Measurements from ENCODE around the gene MYOM1.
"Not testable (repeated sequence)": the region's sequence is repeated elsewhere in the genome, so short reads cannot be mapped to it uniquely, and the experiment has no call there.

The MYOM1 gene

DNA sequence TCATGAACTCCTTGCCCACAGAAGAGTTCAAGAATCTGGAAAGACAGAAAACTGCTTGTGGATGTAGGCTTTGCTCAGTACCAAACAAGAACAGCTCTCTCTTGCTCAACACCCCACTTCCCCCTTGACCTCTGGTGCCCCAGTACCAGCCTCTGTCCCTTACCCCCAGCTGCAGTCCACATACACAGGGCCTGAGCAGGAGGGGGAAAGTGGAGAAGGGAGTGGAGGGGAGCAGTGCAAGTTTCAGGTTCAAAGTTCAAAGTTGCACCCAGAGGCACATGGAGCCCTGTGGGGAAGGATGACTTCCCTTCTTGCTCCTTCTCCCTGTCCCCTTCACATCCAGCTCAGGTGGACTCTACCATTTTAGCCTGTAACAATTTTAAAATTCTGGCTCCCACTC lies 145.7 kb downstream of the MYOM1 start:
- no peak for DNase-seq

DNA sequence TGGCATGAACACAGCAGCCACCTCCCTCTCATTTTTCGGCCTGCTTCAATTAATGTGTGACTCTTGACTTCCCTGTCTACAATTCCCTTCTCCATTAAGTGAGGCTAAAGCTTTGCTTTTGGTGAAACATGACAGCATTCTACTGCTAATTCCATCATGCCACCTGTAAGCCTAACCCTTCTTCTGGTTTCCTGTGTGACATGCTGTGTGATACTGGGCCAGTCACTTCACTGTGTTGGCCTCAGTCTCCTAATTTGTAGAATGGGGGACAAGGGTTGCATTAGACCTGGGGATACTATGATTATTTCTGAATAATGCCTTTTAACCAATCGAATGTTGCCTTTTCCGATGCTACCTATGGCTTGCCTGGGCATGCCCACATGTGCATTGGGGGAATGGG lies 146.4 kb downstream of the MYOM1 start:
- not testable (repeated sequence) for DNase-seq

DNA sequence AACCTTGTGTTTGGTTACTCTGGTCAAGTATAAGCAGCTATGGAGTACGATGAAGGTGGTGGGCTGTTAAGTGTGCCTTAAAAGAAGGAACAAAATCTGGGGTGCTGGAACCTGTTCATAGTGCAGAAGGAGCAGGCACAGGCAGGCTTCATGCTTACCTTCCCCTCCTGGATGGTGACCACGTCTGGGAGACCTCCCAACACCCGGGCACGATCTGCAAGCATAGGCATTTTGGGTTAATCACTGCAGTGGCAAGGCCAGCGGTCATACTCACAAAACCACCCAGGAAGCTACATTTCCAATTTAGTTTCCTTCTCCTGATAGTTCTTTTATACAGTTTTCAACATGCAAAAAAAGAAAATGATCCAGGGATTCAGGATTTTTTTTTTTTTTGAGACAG lies 148.1 kb downstream of the MYOM1 start:
- no peak for DNase-seq

DNA sequence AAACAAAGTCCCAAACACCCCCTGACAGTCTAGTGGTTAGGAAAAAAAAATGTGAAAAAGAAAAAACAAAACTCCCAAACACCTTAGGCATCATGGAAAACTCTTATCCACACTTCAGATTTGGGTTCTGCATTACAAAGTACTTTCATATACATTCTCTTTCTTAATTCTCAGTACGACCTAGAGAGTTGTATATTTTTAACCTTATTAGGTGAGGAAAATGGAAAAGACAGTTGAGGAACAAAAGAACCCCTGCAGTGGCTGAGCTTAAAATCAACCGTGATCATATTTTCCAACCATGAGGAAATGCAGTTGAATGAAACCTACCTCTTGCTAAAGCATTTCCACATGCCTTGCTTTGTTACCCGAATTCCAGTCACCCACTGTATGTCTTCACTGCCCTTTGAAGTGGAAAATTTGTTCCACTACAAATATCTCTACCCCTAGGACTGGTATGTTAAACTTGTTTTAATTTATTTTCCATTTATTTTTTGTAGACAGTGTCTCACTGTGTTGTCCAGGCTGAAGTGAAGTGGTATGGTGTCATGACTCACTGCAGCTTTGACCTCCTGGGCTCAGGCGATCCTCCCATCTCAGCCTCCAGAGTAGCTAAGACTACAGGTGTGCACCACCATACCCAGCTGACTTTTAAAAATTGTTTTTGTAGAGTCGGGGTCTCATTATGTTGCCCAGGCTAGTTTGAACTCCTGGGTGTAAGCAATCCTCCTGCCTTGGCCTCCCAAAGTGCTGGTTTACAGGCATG lies 149.9 kb downstream of the MYOM1 start:
- DNase-seq, result no peak

DNA sequence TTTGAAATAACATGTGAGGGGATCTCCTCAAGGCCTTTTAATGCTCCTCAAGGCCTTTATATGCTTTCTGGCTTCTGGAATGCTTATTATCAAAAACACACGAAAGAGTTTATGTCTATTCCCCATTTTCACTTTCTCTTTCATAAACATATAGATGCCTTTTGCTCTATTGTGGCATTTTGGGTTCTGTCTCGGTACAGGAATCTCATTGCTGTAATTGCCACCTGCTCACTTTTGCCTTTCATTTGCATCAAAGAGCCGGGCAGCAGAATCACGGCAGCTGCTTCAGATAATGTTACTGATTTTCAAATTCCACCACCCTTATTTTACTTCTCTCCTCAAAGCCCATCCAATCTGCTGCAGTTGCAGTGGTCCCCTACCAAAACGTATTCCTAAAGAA lies 152.0 kb downstream of the MYOM1 start:
- no peak for DNase-seq

DNA sequence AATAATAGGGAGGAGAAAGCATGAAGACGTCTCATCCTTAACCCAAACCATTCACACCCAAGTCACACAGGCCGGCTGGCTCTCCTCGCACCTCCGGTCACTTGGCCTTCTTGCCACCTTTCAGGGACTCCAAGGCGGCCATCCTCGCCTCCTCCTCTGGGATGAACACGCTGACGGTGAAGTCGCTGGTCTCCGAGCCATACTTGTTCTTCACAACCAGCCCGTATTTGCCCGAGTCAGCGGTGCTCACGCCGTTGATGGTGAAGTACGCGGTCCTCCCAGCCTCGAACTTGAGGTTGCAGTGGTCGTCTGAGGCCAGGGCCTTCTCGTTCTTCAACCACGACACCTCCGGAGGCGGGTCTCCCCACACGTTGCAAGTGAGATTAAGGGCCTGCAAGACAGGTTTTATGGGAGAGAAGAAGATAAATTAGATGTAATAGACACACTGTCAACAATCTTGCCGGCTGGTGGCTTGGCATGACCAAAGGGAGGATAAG lies 152.6 kb downstream of the MYOM1 start:
- no peak for DNase-seq

DNA sequence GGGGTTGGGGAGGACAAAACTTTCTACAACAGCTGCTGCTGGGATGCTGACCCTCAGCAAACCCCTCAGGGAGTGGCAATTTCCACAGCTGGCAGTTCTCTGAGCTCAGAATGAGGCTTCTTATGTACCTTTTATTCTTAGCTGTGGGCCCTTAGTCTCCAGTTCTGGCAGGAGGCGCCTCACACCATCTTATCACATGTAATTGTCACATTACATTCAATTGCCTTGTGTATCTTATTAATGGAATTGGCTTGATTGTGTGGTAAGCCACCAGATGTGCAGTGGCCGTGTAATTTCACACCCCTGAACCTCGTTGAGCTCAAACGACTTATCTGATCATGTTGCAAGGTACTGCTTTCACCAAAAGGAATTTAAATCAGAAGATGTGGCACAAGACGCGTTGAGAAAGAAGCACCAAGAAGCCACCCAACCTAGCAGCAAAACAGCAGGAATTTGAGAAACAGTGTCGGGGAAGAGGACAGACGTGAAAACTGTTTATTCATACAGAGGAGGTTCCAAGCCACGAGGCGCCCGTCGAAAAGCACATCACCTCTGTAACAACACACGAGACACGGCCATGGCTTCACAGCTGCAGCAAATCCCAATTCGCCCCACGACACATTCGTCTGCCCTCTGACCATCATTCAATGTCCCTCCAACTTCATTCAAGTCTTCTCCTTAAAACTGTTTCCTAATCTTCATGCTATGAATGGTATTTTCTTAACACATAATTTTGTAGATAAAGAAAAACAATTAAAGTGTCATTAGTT lies 153.2 kb downstream of the MYOM1 start:
- no peak for DNase-seq

DNA sequence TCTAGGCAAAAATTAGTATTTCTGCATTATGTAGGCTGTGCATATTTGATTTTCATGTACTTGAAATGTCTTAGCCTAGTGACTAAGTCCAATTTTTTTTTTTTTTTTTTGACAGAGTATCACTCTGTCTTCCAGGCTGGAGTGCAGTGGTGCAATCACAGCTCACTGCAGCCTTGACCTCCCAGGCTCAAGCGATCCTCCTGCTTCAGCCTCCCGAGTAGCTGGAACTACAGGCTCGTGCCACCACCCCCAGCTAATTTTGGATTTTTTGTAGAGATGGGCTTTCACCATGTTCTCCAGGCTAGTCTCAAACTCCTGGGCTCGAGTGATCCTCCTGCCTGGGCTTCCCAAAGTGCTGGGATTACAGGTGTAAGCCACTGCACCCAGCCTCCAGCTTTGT lies 156.0 kb downstream of the MYOM1 start:
- DNase-seq, result not testable (repeated sequence)

DNA sequence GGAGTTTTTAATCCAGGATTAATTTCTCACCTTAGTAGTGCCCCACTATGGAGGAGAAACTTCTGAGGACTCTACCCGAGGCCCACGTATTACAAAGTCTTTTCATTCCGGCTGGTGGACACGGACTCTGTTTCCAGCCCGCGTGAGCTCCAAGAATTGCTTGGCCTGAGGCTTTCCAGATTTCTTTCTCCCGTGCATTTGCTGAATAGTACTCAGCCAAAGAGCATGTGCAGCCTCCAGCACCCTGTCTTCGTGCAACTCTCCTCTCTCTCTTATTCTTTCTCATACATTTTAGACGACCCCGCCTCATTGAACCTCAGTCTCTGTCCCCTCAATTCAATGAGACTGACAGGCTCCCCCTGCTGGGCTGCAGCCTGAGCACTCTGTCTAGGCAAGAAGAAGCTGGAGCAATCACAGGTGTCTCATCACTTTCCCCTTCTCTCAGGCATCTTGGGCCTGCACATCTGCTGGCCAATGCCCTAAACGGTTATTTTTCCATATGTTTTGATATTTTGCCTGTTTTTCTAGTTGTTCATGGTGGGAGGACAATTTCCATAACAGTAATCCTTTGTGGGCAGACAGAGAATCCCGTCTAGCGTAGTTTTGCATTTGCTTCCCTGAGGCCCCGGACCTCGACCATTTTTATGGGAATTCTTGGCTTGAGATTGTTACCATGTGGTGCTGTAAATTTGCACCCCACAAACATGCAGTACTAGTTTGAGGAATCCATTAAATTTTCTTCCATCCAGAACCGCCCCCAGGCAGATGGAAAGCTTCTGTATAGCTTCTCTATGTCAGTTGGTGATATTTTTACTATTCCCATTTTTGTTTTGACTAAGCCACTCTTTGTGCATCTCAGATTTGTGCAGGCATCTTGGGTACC lies 156.7 kb downstream of the MYOM1 start:
- DNase-seq, result peak; percentile 69

DNA sequence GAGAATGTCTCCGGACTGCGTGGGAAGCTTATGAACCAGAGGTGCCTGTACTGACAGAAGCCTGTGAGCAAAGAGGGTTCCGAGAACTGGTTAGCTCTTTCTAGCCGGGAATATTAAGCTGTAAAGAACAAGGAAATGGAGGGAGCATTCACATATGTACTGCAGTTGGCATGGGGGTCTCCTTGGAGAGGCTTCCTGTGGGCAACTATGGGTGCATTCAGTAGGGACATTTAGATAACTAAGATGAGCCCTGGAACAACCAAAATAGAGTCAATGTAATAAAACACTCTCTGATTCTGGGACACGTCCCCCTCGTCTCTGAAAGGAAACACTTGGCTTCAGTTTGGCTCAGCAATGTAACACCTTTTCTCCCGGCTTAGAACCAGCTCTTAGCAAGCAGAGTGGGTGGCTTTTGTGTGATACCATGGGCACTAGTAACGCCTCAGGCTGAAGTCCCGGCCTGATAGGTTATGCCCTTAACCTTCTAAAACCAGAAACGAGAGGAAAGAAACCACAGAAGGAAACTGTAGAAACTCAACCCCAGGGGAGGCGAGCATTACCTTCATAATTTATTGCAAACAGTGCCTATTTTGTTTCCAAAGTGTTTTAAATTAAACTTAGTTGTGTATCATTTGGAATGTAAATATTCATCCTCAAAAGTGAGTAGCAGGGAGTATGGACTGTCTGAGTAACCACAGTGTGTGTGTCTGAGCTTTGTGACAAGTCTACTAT lies 158.0 kb downstream of the MYOM1 start:
- DNase-seq, result no peak

DNA sequence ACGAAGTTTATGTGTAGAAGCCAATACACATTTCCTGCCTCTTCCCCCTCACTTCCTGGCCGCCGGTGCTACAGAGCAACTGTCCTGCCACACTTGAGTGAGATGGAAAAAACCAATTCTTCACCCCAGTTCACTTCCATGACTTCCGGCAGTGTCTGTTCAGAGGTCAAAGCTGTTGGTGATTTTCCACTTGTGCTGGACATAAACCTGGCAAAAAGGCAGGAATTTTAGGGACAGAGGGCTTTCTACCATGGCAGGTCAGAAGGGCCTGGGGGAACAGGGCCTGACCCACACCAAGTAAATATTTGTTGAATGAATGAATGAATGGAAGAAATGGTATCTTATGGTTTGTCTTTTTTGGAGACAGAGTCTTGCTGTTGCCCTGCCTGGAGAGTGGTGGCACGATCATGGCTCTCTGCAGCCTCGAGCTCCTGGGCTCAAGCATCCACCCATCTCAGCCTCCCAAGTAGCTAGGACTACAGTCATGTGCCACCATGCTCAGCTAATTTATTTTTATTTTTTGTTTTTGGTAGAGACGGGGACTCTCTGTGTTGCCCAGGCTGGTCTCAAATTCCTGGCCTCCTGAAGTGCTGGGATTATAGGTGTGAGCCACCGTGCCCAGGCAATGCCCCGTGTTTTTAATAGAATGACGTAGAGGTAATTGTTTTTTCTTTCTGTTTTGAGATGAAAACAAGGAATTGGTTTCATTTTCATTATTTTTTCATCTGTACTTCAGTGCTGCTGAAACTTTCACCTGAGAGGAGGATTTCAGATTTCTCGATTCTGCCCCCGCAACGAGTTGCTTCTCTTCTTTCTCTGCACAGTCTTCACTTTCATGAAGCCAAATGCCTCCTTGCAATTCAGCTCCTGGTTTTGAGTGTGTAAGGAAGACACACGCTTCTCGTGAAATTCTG lies 158.8 kb downstream of the MYOM1 start:
- no peak for DNase-seq

DNA sequence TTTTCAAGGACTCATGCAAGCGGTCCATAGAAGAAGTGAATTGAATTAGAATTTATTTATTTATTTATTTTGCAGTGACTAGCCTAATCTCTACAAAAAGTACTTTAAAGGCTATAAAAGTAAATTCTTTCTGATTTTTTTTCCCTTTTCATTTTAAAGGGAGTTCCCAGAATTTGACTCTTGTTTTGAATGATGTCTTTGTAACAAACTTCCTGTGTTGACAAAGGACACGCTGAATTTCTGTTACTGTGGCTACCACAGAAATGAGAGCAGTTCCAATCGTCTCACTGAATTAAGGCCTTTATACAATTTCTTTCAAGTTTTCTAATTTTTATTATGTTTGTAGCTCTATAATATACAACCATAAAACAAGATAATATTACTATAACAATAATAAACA lies 160.5 kb downstream of the MYOM1 start:
- DNase-seq, result no peak

DNA sequence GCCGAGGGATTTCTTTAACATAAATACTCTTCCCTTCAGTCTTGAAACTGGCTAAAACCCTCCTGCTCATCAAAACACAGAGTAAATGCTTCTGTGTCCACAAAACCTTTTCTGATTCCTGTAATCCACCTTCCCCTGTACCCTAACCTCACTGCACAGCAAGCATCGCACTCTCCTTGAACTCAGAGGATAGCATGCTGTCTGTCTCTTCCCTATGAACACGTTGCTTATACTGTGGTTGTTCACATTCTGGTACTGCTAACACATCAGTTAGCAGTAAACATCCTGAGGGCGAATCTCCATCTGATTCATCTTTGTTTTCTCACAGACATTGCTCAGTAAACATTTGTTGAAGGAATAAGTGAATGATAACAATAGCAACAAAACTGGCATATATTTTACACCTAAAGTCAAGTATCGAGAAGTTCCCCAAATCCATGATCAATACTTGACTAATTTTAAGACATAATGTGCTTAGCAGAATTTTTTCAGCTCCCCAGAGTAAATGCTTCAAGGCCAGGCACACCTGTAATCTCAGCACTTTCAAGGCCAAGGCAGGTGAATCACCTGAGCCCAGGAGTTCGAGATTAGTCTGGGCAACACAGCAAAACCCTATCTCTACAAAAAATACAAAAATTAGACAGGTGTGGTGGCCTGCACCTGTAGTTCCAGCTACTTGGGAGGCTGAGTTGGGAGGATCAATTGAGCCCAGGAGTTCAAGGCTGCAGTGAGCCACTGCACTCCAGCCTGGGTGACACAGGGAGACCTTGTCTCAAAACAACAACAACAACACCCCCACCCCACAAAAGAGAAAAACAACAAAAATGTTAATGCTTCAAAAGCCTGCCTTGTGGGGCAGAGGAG lies 161.2 kb downstream of the MYOM1 start:
- no peak for DNase-seq

DNA sequence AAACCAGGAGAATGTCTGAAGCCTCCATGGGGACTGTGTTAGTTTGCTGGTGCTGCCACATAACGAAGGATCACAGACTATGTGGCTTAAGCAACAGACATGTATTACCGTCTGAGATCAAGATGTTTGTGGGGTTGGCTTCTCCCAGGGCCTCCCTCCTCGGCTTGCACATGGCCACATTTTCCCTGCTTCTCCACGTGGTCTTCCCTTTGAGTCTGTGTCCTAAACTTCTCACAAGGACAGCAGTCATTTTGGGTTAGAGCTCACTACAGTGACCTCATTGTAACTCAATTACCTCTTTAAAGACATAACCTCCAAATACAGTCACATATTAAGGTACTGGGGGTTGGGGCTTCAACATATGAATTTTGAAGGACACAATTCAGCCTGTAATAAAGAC lies 162.2 kb downstream of the MYOM1 start:
- DNase-seq, result no peak

DNA sequence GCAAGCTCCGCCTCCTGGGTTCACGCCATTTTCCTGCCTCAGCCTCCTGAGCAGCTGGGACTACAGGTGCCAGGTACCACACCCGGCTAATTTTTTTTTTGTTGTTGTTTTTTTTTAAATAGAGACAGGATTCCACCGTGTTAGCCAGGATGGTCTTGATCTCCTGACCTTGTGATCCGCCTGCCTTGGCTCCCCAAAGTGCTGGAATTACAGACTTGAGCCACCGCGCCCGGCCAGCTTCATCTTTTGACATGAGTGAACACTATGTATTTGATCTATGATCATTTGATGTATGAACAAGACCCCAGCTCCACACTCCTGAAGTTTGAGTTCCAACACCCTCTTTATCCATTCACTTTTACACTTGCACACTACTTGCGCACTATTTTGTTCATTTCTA lies 163.5 kb downstream of the MYOM1 start:
- DNase-seq, result no peak

DNA sequence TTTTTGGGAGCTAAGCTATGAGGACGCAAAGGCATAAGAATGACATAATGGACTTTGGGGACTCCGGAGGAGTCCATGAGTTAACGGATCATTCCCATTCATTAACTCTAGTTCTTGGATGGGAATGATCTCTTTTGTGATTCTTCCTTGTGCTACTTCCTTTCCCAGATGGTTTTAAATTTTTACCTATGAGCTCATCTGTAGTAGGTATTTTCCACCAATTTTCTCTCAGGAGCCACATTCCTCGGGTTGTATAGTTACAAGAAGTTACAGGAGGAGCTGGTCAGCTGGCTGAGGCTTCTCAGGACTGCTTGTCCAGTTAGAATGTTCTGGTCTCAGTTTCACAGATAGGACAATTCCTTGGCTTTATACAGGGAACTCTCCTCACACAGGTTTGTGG lies 164.0 kb downstream of the MYOM1 start:
- no peak for DNase-seq

DNA sequence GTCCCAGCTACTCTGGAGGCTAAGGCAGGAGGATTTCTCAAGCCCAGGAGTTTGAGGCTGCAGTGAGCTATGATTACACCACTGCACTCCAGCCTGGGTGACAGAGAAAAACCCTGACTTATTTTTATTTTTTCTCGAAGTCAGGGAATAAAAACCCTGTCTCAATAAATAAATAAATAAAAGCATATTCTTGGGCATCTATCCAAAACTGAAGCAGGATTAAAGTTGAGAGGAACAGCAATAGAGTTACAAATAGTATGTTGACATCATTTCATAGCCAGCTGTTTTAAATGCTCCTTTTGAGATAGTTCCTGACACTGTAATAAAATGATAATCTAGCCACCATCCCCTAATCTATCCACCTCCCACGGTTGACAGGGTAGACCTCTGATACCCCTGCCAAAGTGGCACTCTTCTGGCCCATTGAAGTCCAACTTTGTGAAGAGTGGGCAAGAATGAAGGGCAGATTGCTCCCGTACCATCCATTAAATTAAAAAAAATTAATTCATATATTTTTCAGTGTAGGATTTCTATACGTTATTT lies 164.5 kb downstream of the MYOM1 start:
- DNase-seq, result no peak

DNA sequence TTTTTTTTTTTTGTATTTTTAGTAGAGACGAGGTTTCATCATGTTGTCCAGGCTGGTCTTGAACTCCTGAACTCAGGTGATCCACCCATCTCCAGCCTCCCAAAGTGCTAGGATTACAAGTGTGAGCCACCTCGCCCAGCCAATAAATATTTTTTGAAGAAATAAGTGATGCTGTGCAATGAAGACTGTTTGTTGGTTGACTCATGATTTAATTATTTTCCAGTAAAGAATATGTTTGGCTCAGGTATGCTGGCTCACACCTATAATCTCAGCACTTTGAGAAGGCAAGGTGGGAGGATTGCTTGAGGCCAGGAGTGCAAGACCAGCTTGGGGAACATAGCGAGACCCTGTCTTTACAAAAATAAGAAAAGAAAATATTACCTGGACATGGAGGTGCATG lies 165.0 kb downstream of the MYOM1 start:
- DNase-seq, result no peak

DNA sequence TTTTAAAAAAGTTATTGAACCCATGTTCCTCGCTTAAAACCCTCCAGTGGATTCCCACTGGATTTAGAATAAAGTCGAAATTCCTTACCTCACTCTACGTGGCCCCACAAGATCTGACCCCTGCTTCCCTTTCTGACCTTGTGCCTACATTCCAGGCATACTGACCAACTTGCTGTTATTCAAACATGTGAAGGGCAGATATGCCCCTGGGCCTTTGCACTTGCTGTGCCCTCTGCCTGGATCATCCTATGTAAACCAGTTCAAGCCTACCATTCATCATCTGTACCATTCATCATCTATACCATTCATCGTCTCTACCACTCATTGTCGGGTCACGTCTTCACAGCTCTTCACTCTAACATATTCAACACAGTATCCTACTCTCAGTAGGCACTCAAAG lies 165.6 kb downstream of the MYOM1 start:
- DNase-seq, result no peak

DNA sequence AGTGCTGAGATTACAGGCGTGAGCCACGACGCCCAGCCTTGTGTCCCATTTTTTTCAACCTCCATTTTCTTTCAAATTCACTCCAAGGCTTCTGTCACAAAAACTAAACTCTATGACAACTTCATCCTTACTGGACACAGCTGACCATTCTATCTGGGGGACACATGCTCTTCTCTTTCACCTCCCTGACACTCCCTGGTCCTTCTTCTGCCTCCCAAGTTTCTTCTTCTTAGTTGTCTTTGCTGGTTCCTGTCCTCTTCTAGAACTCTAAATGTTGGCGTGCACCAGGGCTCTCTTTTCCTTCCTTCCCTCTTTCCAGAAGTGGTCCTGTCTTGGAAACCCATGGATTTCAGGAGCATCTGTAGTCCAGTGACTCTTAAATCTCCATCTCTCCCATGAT lies 166.7 kb downstream of the MYOM1 start:
- DNase-seq, result no peak

All from right forelimb (tissue), 1 donor.